Measurements from ENCODE around the gene NF2.

DNA sequence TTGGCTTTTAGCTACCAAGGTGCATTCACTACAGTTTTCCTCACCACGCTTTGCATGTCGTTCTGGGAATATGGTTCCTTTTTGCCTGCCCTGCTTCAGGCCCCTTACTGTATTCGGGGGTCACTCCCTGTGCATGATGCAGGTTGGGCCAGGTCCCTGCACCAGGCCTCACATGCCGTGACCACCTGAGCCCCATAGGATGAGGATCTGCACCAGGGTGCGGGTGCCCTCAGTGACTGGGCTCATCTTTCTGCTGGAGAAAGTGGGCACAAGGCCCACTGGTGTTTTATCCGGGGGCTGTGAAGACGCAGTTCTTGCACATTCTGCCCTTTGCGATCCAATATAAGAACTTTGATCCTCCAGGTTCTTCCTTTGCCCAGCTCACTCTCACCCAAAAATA lies 70.7 kb downstream of the NF2 start:
- TF ChIP-seq, protein P1, sequence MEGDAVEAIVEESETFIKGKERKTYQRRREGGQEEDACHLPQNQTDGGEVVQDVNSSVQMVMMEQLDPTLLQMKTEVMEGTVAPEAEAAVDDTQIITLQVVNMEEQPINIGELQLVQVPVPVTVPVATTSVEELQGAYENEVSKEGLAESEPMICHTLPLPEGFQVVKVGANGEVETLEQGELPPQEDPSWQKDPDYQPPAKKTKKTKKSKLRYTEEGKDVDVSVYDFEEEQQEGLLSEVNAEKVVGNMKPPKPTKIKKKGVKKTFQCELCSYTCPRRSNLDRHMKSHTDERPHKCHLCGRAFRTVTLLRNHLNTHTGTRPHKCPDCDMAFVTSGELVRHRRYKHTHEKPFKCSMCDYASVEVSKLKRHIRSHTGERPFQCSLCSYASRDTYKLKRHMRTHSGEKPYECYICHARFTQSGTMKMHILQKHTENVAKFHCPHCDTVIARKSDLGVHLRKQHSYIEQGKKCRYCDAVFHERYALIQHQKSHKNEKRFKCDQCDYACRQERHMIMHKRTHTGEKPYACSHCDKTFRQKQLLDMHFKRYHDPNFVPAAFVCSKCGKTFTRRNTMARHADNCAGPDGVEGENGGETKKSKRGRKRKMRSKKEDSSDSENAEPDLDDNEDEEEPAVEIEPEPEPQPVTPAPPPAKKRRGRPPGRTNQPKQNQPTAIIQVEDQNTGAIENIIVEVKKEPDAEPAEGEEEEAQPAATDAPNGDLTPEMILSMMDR (IDR thresholded peaks at IDR 0.05 in 2 of 3, conservative IDR thresholded peaks at IDR 0.05 in 1 of 3; ENCODE audit: control insufficient read depth in 2 of 3, extremely low read depth in 1 of 3, insufficient read depth in 1 of 3, low read depth in 3 of 3, low read length in 3 of 3) = no peak
- TF ChIP-seq, protein P2, sequence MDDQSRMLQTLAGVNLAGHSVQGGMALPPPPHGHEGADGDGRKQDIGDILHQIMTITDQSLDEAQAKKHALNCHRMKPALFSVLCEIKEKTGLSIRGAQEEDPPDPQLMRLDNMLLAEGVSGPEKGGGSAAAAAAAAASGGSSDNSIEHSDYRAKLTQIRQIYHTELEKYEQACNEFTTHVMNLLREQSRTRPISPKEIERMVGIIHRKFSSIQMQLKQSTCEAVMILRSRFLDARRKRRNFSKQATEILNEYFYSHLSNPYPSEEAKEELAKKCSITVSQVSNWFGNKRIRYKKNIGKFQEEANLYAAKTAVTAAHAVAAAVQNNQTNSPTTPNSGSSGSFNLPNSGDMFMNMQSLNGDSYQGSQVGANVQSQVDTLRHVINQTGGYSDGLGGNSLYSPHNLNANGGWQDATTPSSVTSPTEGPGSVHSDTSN (IDR thresholded peaks at IDR 0.05; ENCODE audit: insufficient replicate concordance, low read depth, low read length) = no peak
- TF ChIP-seq, protein P3, sequence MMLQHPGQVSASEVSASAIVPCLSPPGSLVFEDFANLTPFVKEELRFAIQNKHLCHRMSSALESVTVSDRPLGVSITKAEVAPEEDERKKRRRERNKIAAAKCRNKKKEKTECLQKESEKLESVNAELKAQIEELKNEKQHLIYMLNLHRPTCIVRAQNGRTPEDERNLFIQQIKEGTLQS (IDR thresholded peaks at IDR 0.05; ENCODE audit: borderline replicate concordance, extremely low read depth, low read depth, low read length) = no peak

Data from GM12878 (cell line).